H1 (cell line): Measurements from ENCODE around the gene RBM26. TPM values are rescaled to one million over a fixed set of nuclear protein-coding genes. Genes with fewer than 3 reads are reported as not detected.

Experiments used
- CTCF ChIA-PET: fragments of 300-600 bp; sonication (Branson Sonifier 250); formaldehyde crosslinking; loops from one replicate; lab custom pipeline; 2021; ENCODE audit not compliant: partially characterized antibody; lab: Charles Lee
- POLR2A ChIA-PET: fragments of 300-600 bp; sonication (Branson Sonifier 250); formaldehyde crosslinking; loops from one replicate; lab custom pipeline; 2021; ENCODE audit warnings: inconsistent platforms; ENCODE audit not compliant: partially characterized antibody; lab: Charles Lee
- DNase-seq, 2 experiments: peaks; one replicate each; pipeline versions ENCODE4 v3.0.0 to v3.0.0-alpha.2; 2010 to 2022; ENCODE audit warnings: low spot score in 2 of 2, low read depth in 1 of 2, mixed read lengths in 1 of 2
- FAIRE-seq: peaks from 2 replicates; lab custom pipeline; 2011; peaks lifted over from hg19 to GRCh38; lab: Jason Lieb, UNC
- H2AFZ ChIP-seq: 2 replicates; pipeline ENCODE4 v1.8.1; 2012; ENCODE audit warnings: low read length, inconsistent platforms
- H2AK5ac ChIP-seq: 2 replicates; pipeline ENCODE4 v1.6.1; 2013; ENCODE audit warnings: low read depth, low read length
- H2BK120ac ChIP-seq: replicated peaks from 2 replicates; pipeline ENCODE3; 2013; ENCODE audit warnings: low read depth, low read length, inconsistent platforms
- H2BK12ac ChIP-seq: 2 replicates; pipeline ENCODE4 v1.6.1; 2013; ENCODE audit warnings: low read depth, low read length
- H2BK15ac ChIP-seq: 2 replicates; pipeline ENCODE4 v1.6.1; 2013; ENCODE audit warnings: low read length
- H2BK20ac ChIP-seq: 2 replicates; pipeline ENCODE4 v1.6.1; 2013; ENCODE audit warnings: low read length
- H2BK5ac ChIP-seq: 2 replicates; pipeline ENCODE4 v1.6.1; 2013; ENCODE audit warnings: low read depth, low read length
- H3K14ac ChIP-seq: 2 replicates; pipeline ENCODE4 v1.6.1; 2013; ENCODE audit warnings: inconsistent platforms; ENCODE audit not compliant: insufficient read length
- H3K18ac ChIP-seq: 2 replicates; pipeline ENCODE4 v1.6.1; 2013; ENCODE audit warnings: low read length; ENCODE audit errors: extremely low read depth
- H3K23ac ChIP-seq: 2 replicates; pipeline ENCODE4 v1.6.1; 2013; ENCODE audit warnings: inconsistent platforms; ENCODE audit not compliant: insufficient read length
- H3K23me2 ChIP-seq: 2 replicates; pipeline ENCODE4 v1.6.1; 2013; ENCODE audit warnings: low read depth, low read length
- H3K27ac ChIP-seq: 2 replicates; pipeline ENCODE4 v1.6.1; 2011; ENCODE audit warnings: low read depth, low read length, inconsistent platforms
- H3K27me3 ChIP-seq, 4 experiments: replicated peaks in 1 of 4; 1 replicate in 1 of 4; 2 replicates in 3 of 4; pipeline versions ENCODE4 v1.6.1 to v1.8.1; 2011 to 2013; ENCODE audit warnings: low read length in 3 of 4, mild to moderate bottlenecking in 3 of 4, inconsistent platforms in 2 of 4, mixed read lengths in 2 of 4, moderate library complexity in 1 of 4; ENCODE audit not compliant: control insufficient read depth in 3 of 4, insufficient read depth in 3 of 4; ENCODE audit errors: extremely low read depth in 1 of 4
- H3K36me3 ChIP-seq, 4 experiments: 2 replicates each; pipeline versions ENCODE4 v1.6.1 to v1.8.1; 2011 to 2013; ENCODE audit warnings: mild to moderate bottlenecking in 4 of 4, low read length in 3 of 4, moderate library complexity in 2 of 4, control low read depth in 1 of 4, inconsistent platforms in 1 of 4; ENCODE audit not compliant: insufficient read depth in 4 of 4, control insufficient read depth in 2 of 4
- H3K4ac ChIP-seq: replicated peaks from 2 replicates; pipeline ENCODE3; 2013; ENCODE audit warnings: low read length, low read depth, mixed read lengths, inconsistent platforms; ENCODE audit not compliant: insufficient read length
- H3K4me1 ChIP-seq, 4 experiments: replicated peaks in 1 of 4; 1 replicate in 1 of 4; 2 replicates in 3 of 4; pipeline versions ENCODE4 v1.6.1 to v1.8.1; 2011 to 2013; ENCODE audit warnings: low read length in 3 of 4, inconsistent platforms in 2 of 4, mixed read lengths in 1 of 4; ENCODE audit not compliant: insufficient read depth in 4 of 4, control insufficient read depth in 3 of 4
- H3K4me2 ChIP-seq, 2 experiments: 2 replicates each; pipeline versions ENCODE4 v1.6.1 to v1.8.1; 2011 to 2013; ENCODE audit warnings: low read depth in 2 of 2, low read length in 2 of 2, control low read depth in 1 of 2, inconsistent platforms in 1 of 2, mild to moderate bottlenecking in 1 of 2; ENCODE audit not compliant: insufficient read depth in 1 of 2
- H3K4me3 ChIP-seq, 4 experiments: fragments of 200-600, 300-600 bp in 1 of 4; sonication (generic), shearing (Covaris generic), sonication (Bioruptor Twin) in 1 of 4; 2 replicates each; pipeline versions ENCODE4 v1.5.1 to v1.8.1; 2011 to 2016; ENCODE audit warnings: low read length in 4 of 4, low read depth in 3 of 4, control low read depth in 2 of 4, inconsistent platforms in 2 of 4, mild to moderate bottlenecking in 2 of 4, mixed read lengths in 1 of 4, moderate library complexity in 1 of 4; ENCODE audit not compliant: insufficient read depth in 2 of 4; ENCODE audit errors: extremely low read depth in 1 of 4
- H3K56ac ChIP-seq: replicated peaks from 2 replicates; pipeline ENCODE3; 2013; ENCODE audit warnings: low read depth, mild to moderate bottlenecking, mixed read lengths, low read length, inconsistent platforms; ENCODE audit not compliant: insufficient read length
- H3K79me1 ChIP-seq: 2 replicates; pipeline ENCODE4 v1.6.1; 2013; ENCODE audit warnings: low read depth, low read length, control low read depth
- H3K79me2 ChIP-seq, 2 experiments: 2 replicates each; pipeline versions ENCODE4 v1.6.1 to v1.8.1; 2012 to 2013; ENCODE audit warnings: low read length in 2 of 2, mild to moderate bottlenecking in 2 of 2, inconsistent platforms in 1 of 2; ENCODE audit not compliant: insufficient read depth in 2 of 2, control insufficient read depth in 1 of 2
- H3K9ac ChIP-seq, 4 experiments: replicated peaks in 1 of 4; 1 replicate in 1 of 4; 2 replicates in 3 of 4; pipeline versions ENCODE4 v1.6.1 to v1.8.1; 2011 to 2013; ENCODE audit warnings: low read depth in 3 of 4, low read length in 3 of 4, control low read depth in 2 of 4, mild to moderate bottlenecking in 2 of 4, moderate library complexity in 2 of 4, inconsistent platforms in 1 of 4; ENCODE audit errors: extremely low read depth in 1 of 4
- H3K9me3 ChIP-seq, 2 experiments: 2 replicates each; pipeline versions ENCODE4 v1.6.1 to v1.8.1; 2012 to 2013; ENCODE audit warnings: mild to moderate bottlenecking in 2 of 2, moderate library complexity in 2 of 2, control low read depth in 1 of 2, inconsistent platforms in 1 of 2, low read depth in 1 of 2, low read length in 1 of 2, mixed read lengths in 1 of 2; ENCODE audit not compliant: insufficient read depth in 2 of 2
- H4K20me1 ChIP-seq, 2 experiments: replicated peaks in 1 of 2; 2 replicates each; pipeline versions ENCODE3 to v1.8.1; 2011 to 2013; ENCODE audit warnings: inconsistent platforms in 2 of 2, low read length in 2 of 2, mild to moderate bottlenecking in 1 of 2; ENCODE audit not compliant: insufficient read depth in 2 of 2, control insufficient read depth in 1 of 2
- H4K5ac ChIP-seq: 2 replicates; pipeline ENCODE4 v1.6.1; 2013; ENCODE audit warnings: low read length, low read depth, mixed read lengths, inconsistent platforms; ENCODE audit not compliant: insufficient read length
- H4K8ac ChIP-seq: 2 replicates; pipeline ENCODE4 v1.8.0; 2013; ENCODE audit warnings: mild to moderate bottlenecking, moderate library complexity, low read length, inconsistent platforms; ENCODE audit not compliant: insufficient read depth; ENCODE audit errors: extremely low read depth
- H4K91ac ChIP-seq: replicated peaks from 2 replicates; pipeline ENCODE3; 2013; ENCODE audit warnings: low read length, mixed read lengths, inconsistent platforms; ENCODE audit not compliant: insufficient read length
- ASH2L ChIP-seq: fragments of 200-600, 300-600 bp; sonication (generic); IDR thresholded peaks from one replicate; pipeline ENCODE4 v1.7.1; 2017; ENCODE audit warnings: low read length
- BACH1 ChIP-seq: IDR thresholded peaks from 2 replicates; pipeline ENCODE4 v1.6.1; 2012; ENCODE audit warnings: low read length, improper control_type of control experiment
- BCL11A ChIP-seq, 2 experiments: IDR thresholded peaks; one replicate each; pipeline ENCODE4 v1.6.1; 2011; ENCODE audit warnings: low read depth in 2 of 2, low read length in 2 of 2, mild to moderate bottlenecking in 2 of 2
- CBX8 ChIP-seq: fragments of 300-800, 300-1000 bp; sonication (generic); IDR thresholded peaks from 2 replicates; pipeline ENCODE4 v1.7.1; 2016; ENCODE audit warnings: low read depth, low read length, borderline replicate concordance
- CHD2 ChIP-seq: IDR thresholded peaks from 2 replicates; pipeline ENCODE4 v1.6.1; 2012; ENCODE audit warnings: low read length, improper control_type of control experiment
- EP300 ChIP-seq, 2 experiments: IDR thresholded peaks; 1 replicate in 1 of 2; 2 replicates in 1 of 2; pipeline ENCODE4 v1.6.1; 2011 to 2012; ENCODE audit warnings: low read depth in 2 of 2, low read length in 2 of 2, mild to moderate bottlenecking in 2 of 2, borderline replicate concordance in 1 of 2, inconsistent platforms in 1 of 2, moderate library complexity in 1 of 2
- JUND ChIP-seq: IDR thresholded peaks from 2 replicates; pipeline ENCODE4 v1.6.1; 2011; ENCODE audit warnings: mild to moderate bottlenecking, improper control_type of control experiment, low read length
- SIRT6 ChIP-seq: IDR thresholded peaks from one replicate; pipeline ENCODE4 v1.7.1; 2012; ENCODE audit warnings: low read length, inconsistent platforms
- SIX5 ChIP-seq: IDR thresholded peaks from 2 replicates; pipeline ENCODE4 v1.6.1; 2011; ENCODE audit warnings: mild to moderate bottlenecking, low read depth, low read length
- SUZ12 ChIP-seq: fragments of 200-600 bp; sonication (generic); IDR thresholded peaks from 2 replicates; pipeline ENCODE4 v1.6.1; 2012; ENCODE audit warnings: mild to moderate bottlenecking, inconsistent platforms, low read length, moderate library complexity, mixed read lengths
- TCF12 ChIP-seq: IDR thresholded peaks from 2 replicates; pipeline ENCODE4 v1.6.1; 2011; ENCODE audit warnings: low read depth, mild to moderate bottlenecking, low read length
- polyA plus RNA-seq, 7 experiments: library from polyadenylated mRNA; depleted of rRNA in 3 of 7; stranded (reverse) in 5 of 7; unstranded in 2 of 7; fragments of >200 nt in 5 of 7; fragments of 200-250 nt in 2 of 7; gene quantifications; 1 replicate in 5 of 7; 2 replicates in 1 of 7; 4 replicates in 1 of 7; pipeline versions ENCODE4 v1.2.1 to v1.2.3, GENCODE V29; 2011 to 2013; ENCODE audit warnings: missing spikeins in 2 of 7, mixed read lengths in 2 of 7
- total RNA-seq: library from RNA; stranded (reverse); fragmentation: NEBNext Ultra II Directional; extraction: Animal tissue kit (Norgen Biotek cat#: 25700); gene quantifications from 2 replicates; pipeline ENCODE4 v1.2.1, GENCODE V29; 2021

The RBM26 gene
- total and polyA plus RNA-seq, 2 of the 8 experiments (the other 6 are each of a cell fraction or from before 2014, with no cell fraction given), result 20.3 to 65.5 TPM

DNA sequence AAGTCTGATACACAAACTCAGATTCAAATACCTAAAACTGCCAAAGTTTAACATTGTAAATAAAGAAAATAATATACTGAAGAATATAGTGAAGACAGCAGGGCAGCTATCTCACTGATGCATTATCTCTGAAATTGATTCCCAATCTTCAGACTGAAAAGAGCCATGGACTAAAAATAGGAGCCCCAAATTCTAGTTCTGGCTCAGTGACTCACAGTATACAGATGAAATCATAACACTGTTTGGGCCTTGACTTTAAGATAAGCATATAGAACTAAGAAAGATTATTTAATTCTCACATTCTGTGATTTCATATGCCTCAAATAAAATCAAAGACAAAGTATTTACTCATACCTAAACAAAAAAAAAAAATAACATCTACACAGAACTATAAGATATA lies 53.9 kb downstream of the RBM26 start:
- no peak for DNase-seq
- POLR2A ChIA-PET, result no interaction called here
- H4K91ac ChIP-seq, result no peak overlapping the region
- H3K36me3 ChIP-seq, result peaks cover 5 to 60% (median 20%) of the 10 kb centered on the region in 4 experiments; a peak in 6 of 8 replicates
- CTCF ChIA-PET, result interaction anchor here (0.9 to 1.4 kb wide), 2 partner anchors 39 to 72 kb away, joined by 3 to 5 read pairs; no protein-coding TSS in a partner anchor
- no peak overlapping the region for H3K14ac ChIP-seq
- no peak for FAIRE-seq
- no peak overlapping the region for H4K8ac ChIP-seq
- no peak overlapping the region for H2BK15ac ChIP-seq
- H3K4me2 ChIP-seq, result no peak overlapping the region
- H3K23ac ChIP-seq, result no peak overlapping the region
- H2BK20ac ChIP-seq, result no peak overlapping the region
- H2BK120ac ChIP-seq, result no peak overlapping the region
- H2AFZ ChIP-seq, result no peak overlapping the region
- no peak overlapping the region for H3K4ac ChIP-seq
- H3K9ac ChIP-seq, result no peak overlapping the region
- H2AK5ac ChIP-seq, result no peak overlapping the region
- peaks cover 0 to 2% of the 10 kb centered on the region in 2 experiments for H4K20me1 ChIP-seq
- H3K4me1 ChIP-seq, result no peaks in the 10 kb centered on the region
- no peaks in the 10 kb centered on the region for H3K9me3 ChIP-seq
- no peak overlapping the region for H2BK5ac ChIP-seq
- no peak overlapping the region for H4K5ac ChIP-seq
- H3K27me3 ChIP-seq, result no peaks in the 10 kb centered on the region
- H3K79me2 ChIP-seq, result no peaks in the 10 kb centered on the region
- H3K18ac ChIP-seq, result no peak overlapping the region
- H3K4me3 ChIP-seq, result no peak overlapping the region
- H3K79me1 ChIP-seq, result no peaks in the 10 kb centered on the region
- no peaks in the 10 kb centered on the region for H3K23me2 ChIP-seq
- no peak overlapping the region for H3K27ac ChIP-seq
- no peak for TF ChIP-seq SIX5
- TF ChIP-seq SUZ12, result no peak
- no peak for TF ChIP-seq SIRT6
- TF ChIP-seq EP300 (IDR thresholded peaks at IDR 0.05; ENCODE audit: borderline replicate concordance in 1 of 2, low read depth in 2 of 2, low read length in 2 of 2), result no peak
- no peak for TF ChIP-seq JUND
- TF ChIP-seq BACH1, result no peak
- no peak for TF ChIP-seq ASH2L
- TF ChIP-seq TCF12, result no peak
- TF ChIP-seq CHD2, result no peak
- TF ChIP-seq BCL11A (IDR thresholded peaks at IDR 0.05; ENCODE audit: low read depth in 2 of 2, low read length in 2 of 2), result no peak
- TF ChIP-seq CBX8, result no peak
- no peak overlapping the region for H2BK12ac ChIP-seq
- H3K56ac ChIP-seq, result no peak overlapping the region
